GM19324 (cell line): ENCODE measurements around the gene ASIC2.

Source experiments
- ATAC-seq: cut with Tn5 transposase; IDR thresholded peaks from one replicate; pipeline ENCODE4 v1.9.1; 2021; ENCODE audit warnings: mild to moderate bottlenecking, moderate library complexity; ENCODE audit not compliant: unreplicated experiment, low FRiP score

ASIC2 gene

DNA sequence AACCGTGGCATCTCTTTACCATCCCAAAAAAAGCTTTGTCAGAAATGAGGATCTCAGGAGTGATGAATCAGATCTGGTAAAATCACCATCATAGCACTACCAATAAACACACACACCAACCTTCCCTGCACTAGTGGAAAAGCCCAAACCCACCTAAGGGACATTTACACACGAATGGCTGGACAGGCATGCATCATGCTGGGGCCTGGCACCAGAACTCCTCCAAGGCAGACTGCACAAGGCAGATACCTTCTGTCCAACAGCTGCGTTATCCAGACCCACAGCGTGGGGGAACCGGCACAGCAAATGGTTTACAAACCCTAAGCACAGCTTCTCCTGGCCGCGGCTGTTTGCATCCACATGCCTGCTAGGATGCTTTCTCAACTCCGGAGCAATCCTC is 2.8 kb downstream of the ASIC2 start:
- ATAC-seq = no peak

DNA sequence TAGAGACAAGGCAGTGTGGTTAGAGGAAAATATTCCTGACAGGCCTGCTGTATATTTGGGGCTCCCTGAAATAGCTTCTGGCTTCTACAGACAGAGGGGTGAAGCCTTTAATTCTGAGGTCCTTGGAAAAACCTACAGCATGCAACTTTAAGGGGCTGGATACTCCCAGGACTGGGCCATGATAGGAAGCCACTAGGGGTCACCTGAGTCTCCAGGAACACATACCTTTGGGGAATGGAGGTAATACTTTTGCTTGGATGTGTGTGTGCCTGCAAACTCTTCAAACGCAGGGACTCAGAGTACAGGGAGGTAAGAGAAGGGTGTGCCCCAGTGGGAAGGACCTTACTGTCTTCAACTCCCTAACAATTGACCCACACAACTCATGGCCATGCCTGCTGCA is 4.1 kb downstream of the ASIC2 start:
- ATAC-seq = no peak

DNA sequence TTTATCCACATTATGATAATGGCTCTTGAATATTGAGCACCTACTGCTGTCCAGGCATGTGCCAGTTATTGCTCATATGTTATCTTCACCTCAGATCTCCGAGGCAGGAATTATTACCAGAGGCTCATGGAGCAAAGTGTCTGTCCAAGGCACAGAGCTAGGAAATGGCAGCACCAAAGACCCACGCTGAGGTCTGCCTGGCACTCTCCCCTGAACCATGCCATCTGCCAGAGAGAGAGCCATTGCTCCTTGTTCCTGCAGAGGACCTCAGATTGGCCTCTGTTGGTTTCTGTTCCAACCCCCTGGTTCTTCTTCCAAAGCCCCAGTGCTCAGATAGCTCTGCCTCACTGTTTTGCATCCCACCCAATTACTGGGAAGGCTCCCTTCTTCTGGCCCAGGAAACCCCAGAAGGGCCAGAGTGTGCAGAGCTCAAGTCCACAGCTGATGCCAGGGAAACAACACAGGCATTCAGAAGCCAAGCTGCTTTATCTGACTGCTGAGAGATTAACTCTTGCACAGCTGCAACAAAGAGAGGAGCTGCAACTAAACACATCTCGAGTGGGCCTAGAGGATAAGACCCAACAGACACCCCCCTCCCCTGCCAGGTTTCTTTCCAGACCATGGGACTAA is 5.9 kb downstream of the ASIC2 start:
- ATAC-seq = no peak

DNA sequence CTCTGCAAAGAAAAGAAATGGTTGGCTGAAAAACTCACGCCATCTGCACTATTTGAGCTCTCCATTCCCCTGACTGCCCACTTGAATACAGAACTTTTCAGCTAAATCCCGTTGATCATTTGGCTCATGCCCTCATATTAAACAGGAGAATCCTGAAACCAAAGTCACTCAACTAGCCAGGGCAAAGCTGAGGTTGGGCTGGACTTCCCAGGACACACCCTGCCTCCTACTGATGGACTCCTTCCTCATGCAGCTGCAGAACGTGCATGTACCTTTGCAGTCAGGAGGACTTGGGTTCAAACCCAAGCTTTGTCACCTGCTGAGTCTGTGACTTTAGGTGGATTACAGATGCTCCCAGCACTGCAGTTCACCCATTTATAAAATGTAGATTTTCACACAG is 7.7 kb downstream of the ASIC2 start:
- ATAC-seq = no peak

DNA sequence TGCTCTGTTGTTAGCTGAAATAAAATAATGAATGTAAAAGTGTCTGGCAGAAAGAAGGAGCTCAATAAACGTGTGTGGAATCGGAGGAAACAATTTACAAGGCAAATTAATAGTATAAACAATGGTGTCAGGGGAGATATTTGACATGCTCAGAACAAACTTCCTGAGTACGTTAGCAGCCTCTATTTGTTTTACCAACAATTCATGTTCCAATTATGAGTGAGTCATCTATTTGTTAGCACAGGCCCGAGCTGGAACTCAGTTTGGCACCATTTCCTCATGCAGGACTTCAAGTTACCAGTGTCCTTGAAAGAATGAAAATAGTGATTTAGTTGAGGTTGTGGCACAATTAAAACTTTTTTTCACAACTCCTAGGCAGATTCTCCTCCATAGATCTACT is 9.1 kb downstream of the ASIC2 start:
- no peak for ATAC-seq

DNA sequence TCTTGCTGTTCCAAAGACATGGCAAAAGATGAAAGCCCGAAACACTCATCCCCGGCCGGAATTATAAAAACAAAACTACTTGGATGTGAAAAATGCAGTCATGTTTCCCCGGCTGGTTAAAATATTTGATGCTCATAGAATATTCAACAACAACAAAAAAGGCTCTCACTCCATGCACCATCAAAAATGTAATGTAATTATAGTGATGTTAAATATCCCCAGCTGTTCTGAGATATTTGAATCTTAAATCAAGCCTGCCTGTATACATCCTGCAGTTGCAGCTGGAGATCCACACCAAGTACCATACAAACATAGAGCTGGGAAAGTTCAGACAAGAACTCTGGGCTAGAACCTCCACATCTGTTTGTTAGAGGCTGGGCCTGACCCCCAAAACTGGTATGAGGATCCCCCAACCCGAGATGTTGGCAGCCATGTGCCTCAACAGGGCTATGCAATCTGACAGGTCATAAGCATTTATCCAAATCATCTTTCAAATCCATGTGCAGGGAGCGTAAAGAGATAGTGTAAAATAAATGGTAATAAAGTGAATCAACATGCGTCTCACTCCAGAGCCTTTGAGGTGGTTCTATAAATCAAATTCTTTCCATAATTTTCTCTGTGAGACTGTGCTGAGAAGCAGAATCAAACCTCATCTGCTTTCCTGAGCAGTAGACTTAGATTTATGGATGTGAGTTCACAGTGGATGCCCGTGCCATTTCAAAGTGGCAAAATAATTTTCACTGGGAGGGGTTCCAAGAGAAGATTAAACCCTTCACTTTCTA is 12.7 kb downstream of the ASIC2 start:
- no peak for ATAC-seq

DNA sequence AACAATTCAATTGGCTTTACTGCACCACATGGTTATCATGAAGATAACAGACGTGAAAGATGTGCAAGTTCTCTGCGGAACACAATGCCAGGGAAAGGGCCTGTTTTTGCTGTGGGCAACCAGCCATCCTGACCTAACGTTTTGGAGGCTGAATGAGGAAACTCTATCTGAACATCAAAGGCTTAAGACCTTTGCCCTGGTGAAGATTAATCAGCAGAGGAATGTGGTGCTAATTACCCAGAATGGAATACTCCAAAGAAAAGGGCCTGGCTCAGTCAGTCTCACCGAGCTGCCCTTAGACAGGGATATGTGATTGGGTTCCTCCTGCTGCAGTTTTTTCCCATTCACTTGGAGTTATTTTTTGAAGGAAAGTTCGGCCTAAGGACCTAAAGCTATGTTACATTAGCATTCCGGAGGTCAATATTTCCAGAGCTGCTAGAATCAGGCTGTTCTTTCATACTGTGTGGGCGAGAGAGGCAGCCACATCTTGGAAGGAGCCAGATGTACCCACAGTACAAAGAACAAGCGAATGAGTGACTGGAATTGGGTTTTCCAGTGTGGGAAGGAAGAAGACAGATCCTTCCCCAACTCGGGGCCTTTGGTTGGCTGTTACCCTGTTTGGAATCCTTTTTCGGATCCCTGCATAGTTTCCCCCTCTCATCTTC is 15.5 kb downstream of the ASIC2 start:
- ATAC-seq = no peak

DNA sequence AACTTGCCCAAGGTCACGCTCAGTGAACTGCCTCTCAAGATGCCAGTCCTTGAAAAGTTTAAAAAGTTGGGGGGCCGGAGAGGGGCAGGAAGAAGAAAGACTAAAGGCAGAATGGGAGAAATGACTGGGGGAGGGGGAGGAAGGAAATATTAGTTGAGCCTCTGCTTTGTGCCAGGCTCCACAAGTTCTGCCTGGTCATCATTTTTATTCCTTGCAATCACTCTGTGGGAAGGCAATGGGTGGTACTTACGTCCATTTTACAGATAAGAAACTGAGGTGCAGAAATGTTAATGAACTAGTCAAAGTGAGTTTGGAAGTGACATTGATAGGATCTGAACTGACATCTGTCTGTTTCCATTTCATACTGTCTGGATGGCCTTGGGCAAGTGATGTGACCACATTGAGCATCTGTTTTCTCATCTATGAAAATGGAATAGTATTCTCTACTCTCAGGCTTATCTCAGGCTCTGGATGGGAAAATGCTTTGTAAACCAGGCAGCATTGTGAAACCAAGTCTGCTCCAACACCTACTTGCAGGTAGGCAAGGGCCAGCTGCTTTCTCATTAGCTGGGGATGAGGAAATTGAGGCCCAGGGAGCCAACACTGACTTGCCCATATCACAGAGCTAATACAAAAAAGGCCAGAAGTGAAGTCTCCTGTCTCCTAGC is 19.2 kb downstream of the ASIC2 start:
- no peak for ATAC-seq

DNA sequence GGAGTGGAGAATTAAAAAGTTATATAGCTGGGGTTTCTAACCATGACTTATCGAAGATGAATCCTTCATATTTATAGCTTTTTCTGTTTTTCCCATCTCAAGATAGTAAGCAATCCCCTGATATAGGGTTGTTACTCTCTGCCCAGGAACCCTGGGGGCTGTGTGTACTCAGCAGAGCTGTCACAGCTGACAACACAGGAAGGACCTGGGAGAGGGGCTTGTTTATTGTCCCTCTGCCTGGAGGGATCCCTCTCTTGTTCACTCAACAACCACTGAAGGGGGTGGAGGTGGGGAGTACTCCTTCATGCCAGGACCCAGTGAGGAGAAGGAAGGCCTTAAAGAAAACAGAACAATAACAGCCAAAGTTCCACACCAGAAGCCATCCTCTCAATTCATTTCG is 19.8 kb downstream of the ASIC2 start:
- no peak for ATAC-seq

DNA sequence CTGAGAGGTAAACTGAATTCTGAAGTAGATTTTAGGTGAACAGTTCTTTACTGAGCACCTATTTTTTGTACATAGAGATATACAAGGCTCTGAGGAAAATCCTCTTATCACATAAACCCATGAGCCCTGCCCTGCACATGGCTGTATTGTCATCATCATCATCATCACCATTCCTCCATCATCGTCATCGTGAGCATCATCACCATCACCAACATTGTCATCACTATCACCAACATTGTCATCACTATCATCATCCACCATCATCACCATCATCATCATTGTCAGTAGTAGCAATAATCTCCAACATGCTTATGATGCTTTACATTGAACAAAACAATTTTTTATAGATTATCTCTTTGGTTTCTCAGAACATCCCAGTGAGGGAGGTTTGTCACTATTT is 20.7 kb downstream of the ASIC2 start:
- ATAC-seq = no peak

DNA sequence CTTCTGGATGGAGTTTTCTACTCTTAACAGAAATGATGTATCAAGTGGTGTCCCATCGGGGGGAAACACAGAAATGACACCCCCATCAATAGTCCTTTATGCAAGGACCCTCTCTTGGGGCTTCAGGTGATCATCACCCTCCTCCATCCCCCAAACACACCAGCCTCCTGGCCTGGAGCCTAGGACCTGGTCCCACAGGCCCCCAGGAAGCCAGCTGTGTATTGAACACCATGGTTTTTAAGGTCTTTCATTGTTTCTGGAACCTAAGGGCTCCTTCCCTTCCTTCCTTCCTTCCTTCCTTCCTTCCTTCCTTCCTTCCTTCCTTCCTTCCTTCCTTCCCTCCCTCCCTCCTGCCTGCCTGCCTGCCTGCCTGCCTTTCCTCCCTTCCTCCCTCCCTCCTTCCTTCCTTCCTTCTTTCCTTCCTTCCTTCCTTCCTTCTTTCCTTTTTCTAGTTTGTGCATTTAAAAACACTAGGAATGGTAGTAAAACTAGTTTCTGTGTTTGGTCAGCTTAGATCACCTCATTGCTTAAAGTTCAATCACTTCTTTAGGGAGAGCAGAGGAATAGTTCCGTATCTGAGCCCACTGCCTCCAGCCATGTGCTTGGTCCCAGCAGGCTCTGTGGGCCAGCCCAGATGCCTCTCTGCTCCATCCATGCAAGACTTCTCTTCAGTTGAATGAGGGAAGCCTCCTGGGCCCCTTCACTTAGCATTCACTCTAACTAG is 23.6 kb downstream of the ASIC2 start:
- no peak for ATAC-seq

DNA sequence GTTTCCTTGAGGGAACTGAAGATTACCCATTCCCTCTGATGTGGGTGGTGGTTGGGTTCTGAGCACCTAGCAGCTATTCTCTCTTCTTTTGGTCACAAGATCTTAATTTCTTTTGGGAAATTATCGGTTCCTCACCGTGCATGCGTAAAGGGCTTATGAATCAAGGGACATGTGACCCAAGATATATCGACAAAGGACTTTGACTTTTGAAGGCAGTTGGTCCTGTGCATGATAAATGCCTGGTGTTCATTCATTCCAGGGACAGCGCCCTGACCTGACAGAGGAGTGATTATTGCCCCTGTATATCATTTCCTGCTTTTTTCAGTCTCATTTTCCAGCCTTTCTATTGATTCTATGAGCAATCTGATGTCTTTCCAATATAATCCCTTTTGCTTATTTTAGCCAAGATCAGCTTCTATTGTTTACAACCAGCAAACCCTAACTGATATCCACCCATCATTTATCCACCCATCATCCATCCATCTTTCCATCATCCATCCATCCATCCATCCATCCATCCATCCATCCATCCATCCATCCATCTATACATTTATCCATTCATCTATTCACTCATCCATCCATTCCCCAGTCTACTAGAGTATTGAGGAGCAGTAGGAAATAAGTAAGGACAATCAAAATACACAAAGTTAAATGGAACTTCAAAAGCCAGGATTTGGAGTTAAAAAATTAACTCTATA is 25.1 kb downstream of the ASIC2 start:
- no peak for ATAC-seq

DNA sequence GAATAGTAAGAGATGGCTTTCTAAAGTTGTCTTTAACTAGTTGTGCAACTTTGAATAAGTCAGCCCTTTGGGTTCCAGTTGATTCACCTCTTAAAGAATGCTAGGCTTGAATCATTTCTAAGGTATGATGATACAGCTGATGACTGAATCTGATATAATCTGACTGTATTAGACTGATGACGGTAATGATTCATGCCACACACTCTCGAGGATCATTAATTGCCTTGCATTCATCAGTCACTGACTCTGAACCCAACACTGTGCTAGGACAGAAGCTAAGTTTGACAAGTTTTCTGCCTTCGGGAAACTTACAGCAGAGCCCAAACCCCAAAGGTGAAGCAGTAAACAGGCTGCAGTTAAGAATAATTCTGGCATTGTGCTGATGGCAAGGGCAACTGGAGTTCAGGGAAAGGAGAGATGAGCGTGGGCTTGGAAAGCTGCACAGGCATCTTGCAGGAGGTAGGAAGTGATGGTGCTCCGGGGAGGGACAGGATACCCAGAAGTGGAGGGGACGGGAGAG is 25.8 kb downstream of the ASIC2 start:
- no peak for ATAC-seq

DNA sequence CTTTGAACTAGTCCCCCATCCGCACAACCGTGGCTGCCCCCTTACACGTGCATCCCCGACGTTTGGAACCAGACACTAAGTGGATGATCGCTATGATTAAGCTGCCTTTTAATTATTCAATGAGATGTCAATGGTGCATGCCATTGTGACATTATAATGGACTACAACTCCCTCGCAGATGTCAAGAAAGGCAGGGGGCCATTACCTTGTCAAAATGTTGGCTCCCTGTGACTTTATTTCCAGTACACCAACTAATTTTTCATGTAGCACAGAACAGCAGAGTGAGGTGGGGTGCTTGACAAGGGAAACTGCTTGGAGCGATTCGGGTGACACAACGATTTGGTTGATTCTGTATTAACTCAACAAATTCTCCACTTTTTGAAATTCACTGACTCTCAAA is 26.5 kb downstream of the ASIC2 start:
- ATAC-seq = no peak

DNA sequence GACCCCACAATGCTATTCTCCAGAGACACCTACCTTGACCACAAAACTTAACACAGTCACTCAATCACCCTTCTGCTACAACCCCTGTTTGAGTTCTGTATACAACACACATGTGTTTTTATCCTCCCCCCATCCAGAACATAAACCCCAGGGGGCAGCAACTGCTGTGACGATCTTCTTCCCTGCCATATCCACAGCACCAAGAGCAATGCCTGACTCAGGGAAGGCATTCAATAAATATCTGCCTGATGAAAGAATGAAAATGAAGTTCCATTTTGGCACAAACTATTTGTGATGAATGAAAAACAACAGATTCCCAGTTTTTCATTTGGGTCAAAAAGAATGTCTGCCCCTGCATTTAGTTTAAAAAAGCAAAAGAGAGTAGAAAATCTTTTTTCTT is 27.0 kb downstream of the ASIC2 start:
- no peak for ATAC-seq

DNA sequence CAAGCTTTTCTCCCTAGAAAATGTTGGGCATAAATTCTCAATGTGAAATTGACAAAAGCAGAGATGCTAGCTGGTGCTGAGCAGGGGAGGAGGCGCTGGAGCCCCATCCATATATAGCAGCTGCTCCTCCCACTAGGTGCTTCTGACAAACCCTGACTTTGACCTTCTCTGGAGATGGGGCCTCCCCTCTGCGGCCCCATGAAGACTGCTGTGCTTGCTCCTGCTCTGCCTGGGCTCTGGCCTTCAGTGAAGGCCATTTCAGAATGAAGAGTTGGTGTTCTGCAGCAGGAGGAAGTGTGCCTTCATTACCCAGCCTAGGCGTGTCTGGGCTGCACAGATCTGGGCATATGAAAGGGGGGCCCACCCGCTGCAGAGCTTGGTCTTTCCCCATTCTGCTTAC is 29.7 kb downstream of the ASIC2 start:
- ATAC-seq = no peak

DNA sequence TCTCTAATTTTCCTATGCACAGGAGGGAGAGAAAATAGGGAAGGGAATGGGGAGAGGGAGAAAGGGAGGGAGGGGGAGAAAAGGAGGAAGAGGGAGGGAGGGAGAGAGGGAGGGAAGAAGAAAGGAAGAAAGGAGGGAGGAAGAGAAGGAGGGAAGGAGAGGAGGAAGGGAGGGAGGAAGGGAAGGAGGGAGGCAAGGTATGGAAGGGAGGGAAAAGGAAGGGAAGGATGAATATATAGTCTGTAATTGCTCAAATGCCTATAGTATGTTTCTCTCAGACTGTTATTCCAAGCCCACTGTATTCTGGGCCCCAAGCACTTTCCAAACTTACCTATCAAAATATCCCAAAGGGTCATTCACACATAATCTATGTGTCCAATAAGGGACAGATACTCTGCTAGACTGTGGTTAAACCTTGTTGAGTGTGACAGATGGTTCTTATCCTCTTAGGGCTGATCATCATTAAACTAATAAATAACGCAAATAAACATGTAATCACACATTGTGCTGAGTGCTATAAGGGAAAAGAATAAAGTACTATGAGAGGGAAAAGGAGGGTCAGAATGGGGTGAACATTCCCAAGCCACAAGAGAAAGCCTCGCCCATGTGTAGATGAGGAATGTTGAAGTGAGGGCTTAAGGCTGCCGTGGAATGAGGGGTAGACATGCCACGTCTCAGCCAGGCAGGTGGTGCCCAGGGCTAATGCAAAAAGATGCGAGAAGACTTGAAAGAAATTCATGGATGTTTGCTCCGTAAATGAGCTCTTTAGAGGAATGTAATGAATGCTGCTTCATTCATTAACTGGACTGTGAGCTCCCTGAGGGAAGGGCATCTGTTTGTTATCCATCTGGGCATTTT is 30.6 kb downstream of the ASIC2 start:
- no peak for ATAC-seq

DNA sequence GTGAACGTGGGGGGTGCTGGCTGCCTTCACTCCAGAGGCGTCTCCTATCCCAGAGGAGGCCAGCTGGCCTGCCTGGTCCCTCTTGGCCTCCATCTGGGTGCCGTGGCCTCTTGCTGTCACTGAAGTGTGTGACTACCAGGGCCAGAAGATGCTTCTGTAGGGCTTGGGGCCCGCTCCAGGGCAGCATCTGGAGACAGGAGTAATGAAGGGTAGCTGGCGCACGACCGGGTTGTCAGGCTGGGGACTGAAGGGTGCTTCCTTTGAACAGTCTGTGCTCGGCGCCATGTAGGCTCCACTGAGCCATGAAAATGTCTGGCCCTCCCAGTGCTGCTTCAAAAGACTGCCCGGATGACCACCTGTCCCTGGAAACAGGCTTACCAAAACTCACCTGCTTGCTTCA is 31.3 kb downstream of the ASIC2 start:
- no peak for ATAC-seq

DNA sequence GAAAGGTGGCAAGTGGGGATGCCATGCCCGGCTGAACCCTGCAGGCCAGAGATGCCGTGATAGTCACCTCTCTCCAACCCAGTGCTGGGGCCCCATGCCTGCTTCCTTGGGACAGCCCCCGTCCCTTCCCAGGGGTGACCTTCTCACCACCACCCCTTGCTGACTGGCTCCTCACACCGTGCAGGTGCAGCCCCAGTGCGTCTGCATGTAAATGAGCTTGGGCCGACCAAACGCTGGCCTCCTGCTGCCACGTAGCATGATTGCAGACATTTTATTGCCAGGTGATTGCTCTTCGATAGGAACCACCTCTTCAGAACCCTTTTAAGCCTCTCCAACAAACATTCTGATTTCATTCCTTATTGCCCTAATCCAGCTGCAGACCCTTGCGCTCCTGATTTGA is 32.5 kb downstream of the ASIC2 start:
- no peak for ATAC-seq
